ENCODE data around the gene NRN1. TPM values are rescaled to one million over a fixed set of nuclear protein-coding genes. Genes with fewer than 3 reads are reported as not detected.

NRN1 gene
- total RNA-seq, 1 experiment from 2014 or later = not detected

- intact Hi-C loops (cut with micrococcal nuclease; ENCODE audit: unreplicated experiment) = no loop called here
- no peaks in the 10 kb centered on the region for H3K36me3 ChIP-seq (ENCODE audit: control insufficient read depth, insufficient read depth, low read length)
- H3K27ac Mint-ChIP-seq (ENCODE audit: unreplicated experiment) = no peak overlapping the region
Measured at GRCh38 chr6:5990786-5991185, 15.9 kb downstream of the NRN1 start.

DNA sequence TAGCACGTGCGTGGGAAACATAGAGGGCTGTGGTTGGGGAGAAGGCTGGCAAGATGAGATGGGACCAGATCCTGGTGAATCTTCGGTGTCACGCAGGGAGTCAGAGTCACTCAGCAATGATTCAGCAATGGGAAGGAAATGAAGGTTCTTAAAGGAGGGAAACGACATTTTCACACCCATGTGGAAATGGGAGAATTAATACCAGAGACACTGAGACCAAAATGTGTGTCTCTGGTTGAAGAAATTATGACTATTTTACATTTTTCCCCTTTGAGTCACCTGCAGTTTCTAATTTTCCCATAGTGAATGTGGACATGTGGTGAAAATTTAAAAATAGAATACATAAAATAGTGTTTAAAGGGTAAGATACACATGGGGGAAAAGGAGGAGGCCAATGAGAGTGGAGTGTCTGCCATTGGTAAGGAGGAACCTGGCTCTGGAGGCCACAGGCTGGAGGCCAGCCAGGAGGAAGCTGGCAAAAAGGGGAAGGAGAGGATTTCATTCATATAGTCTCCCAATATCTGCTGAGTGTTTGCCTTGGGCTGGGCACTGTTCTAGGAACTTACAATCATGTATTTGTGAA is 17.5 kb downstream of the NRN1 start:
- no peak overlapping the region for H3K4me3 ChIP-seq (ENCODE audit: low read depth, low read length)
- Mint-ChIP-seq H3K27ac (ENCODE audit: unreplicated experiment) (no peak overlapping the region), H3K9me3 (ENCODE audit: unreplicated experiment) (no peaks in the 10 kb centered on the region), H3K4me1 (ENCODE audit: low read depth, unreplicated experiment) (no peaks in the 10 kb centered on the region), H3K4me3 (ENCODE audit: unreplicated experiment) (no peak overlapping the region), H3K27me3 (ENCODE audit: insufficient read depth, unreplicated experiment) (peaks cover 17% of the 10 kb centered on the region), H3K36me3 (ENCODE audit: insufficient read depth, unreplicated experiment) (no peaks in the 10 kb centered on the region)
- POLR2A ChIA-PET = no interaction called here
- H3K27me3 ChIP-seq (replicated peaks; ENCODE audit: control insufficient read depth, insufficient read depth, low read length) = no peaks in the 10 kb centered on the region
- DNase-seq = no peak
- intact Hi-C loops (cut with micrococcal nuclease; ENCODE audit: unreplicated experiment) = no loop called here
- H3K4me1 ChIP-seq = no peaks in the 10 kb centered on the region
- no peaks in the 10 kb centered on the region for H3K9me3 ChIP-seq
- no TSS peak for BruUV-seq (replicated peaks)
- H3K36me3 ChIP-seq (ENCODE audit: control insufficient read depth, insufficient read depth, low read length) = no peaks in the 10 kb centered on the region
- CTCF ChIA-PET = no interaction called here
- TF ChIP-seq, protein P1, sequence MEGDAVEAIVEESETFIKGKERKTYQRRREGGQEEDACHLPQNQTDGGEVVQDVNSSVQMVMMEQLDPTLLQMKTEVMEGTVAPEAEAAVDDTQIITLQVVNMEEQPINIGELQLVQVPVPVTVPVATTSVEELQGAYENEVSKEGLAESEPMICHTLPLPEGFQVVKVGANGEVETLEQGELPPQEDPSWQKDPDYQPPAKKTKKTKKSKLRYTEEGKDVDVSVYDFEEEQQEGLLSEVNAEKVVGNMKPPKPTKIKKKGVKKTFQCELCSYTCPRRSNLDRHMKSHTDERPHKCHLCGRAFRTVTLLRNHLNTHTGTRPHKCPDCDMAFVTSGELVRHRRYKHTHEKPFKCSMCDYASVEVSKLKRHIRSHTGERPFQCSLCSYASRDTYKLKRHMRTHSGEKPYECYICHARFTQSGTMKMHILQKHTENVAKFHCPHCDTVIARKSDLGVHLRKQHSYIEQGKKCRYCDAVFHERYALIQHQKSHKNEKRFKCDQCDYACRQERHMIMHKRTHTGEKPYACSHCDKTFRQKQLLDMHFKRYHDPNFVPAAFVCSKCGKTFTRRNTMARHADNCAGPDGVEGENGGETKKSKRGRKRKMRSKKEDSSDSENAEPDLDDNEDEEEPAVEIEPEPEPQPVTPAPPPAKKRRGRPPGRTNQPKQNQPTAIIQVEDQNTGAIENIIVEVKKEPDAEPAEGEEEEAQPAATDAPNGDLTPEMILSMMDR (IDR thresholded peaks at IDR 0.05; ENCODE audit: insufficient read depth in 1 of 2, low read depth in 1 of 2, low read length in 1 of 2, severe bottlenecking in 1 of 2, unreplicated experiment in 1 of 2) = no peak

More at GRCh38 chr6:5990786-5991185, 15.9 kb downstream of the NRN1 start:
- H3K4me3 ChIP-seq (ENCODE audit: low read depth, low read length) = no peak overlapping the region
- BruUV-seq (replicated peaks) = no TSS peak
- Mint-ChIP-seq H3K9me3 (ENCODE audit: unreplicated experiment) (no peaks in the 10 kb centered on the region), H3K4me3 (ENCODE audit: unreplicated experiment) (no peak overlapping the region), H3K4me1 (ENCODE audit: low read depth, unreplicated experiment) (no peaks in the 10 kb centered on the region), H3K27me3 (ENCODE audit: insufficient read depth, unreplicated experiment) (peaks cover 15% of the 10 kb centered on the region), H3K36me3 (ENCODE audit: insufficient read depth, unreplicated experiment) (no peaks in the 10 kb centered on the region)
- H3K4me1 ChIP-seq = no peaks in the 10 kb centered on the region
- no peaks in the 10 kb centered on the region for H3K27me3 ChIP-seq (replicated peaks; ENCODE audit: control insufficient read depth, insufficient read depth, low read length)
- TF ChIP-seq, protein P1 (IDR thresholded peaks at IDR 0.05; ENCODE audit: insufficient read depth in 1 of 2, low read depth in 1 of 2, low read length in 1 of 2, severe bottlenecking in 1 of 2, unreplicated experiment in 1 of 2) = no peak
- ChIA-PET POLR2A (no interaction called here), CTCF (no interaction called here)
- DNase-seq = no peak
- H3K9me3 ChIP-seq = no peaks in the 10 kb centered on the region

DNA sequence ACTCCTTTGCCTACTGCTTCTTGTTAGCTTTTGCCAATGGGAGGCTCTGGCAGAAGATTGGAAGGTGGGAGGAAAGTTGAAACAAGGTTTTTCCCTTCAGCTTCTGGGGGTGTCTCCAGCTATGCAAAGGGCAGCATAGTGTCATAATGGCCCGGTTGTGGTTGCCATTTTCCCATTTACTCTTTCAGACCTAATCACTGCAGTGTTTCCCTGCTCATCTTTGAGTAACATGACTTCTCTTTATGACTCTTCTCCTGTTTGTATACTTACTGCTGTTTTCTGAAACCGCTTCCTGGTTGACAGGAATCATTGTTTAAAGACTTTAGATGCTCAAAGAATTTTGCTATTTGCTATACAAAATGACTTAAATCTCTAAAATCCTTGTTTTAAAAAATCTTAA is 19.9 kb downstream of the NRN1 start:
- H3K4me1 ChIP-seq = no peaks in the 10 kb centered on the region
- no peak overlapping the region for H3K4me3 Mint-ChIP-seq (ENCODE audit: unreplicated experiment)
- H3K27ac Mint-ChIP-seq (ENCODE audit: unreplicated experiment) = no peak overlapping the region
- H3K9me3 ChIP-seq = no peaks in the 10 kb centered on the region
- no peak overlapping the region for H3K4me3 ChIP-seq (ENCODE audit: low read depth, low read length)
- H3K27me3 Mint-ChIP-seq (ENCODE audit: insufficient read depth, unreplicated experiment) = peaks cover 19% of the 10 kb centered on the region
- TF ChIP-seq, protein P1 (IDR thresholded peaks at IDR 0.05; ENCODE audit: insufficient read depth in 1 of 2, low read depth in 1 of 2, low read length in 1 of 2, severe bottlenecking in 1 of 2, unreplicated experiment in 1 of 2) = no peak
- no peaks in the 10 kb centered on the region for H3K9me3 Mint-ChIP-seq (ENCODE audit: unreplicated experiment)
- CTCF ChIA-PET = no interaction called here
- no peaks in the 10 kb centered on the region for H3K36me3 ChIP-seq (ENCODE audit: control insufficient read depth, insufficient read depth, low read length)
- no peaks in the 10 kb centered on the region for H3K4me1 Mint-ChIP-seq (ENCODE audit: low read depth, unreplicated experiment)
- H3K36me3 Mint-ChIP-seq (ENCODE audit: insufficient read depth, unreplicated experiment) = no peaks in the 10 kb centered on the region
- intact Hi-C loops (cut with micrococcal nuclease; ENCODE audit: unreplicated experiment) = no loop called here
- H3K27me3 ChIP-seq (replicated peaks; ENCODE audit: control insufficient read depth, insufficient read depth, low read length) = no peaks in the 10 kb centered on the region
- BruUV-seq (replicated peaks) = no TSS peak
- POLR2A ChIA-PET = no interaction called here
- DNase-seq = no peak
